HepG2 (cell line): Measurements from ENCODE around the gene ERF. TPM values are rescaled to one million over a fixed set of nuclear protein-coding genes. Genes with fewer than 3 reads are reported as not detected.

ENCODE experiments used
- FOXO1 ChIP-seq: sonication (generic); formaldehyde crosslinking; IDR thresholded peaks from 2 replicates; pipeline ENCODE4 v1.4.0; 2020; ENCODE audit warnings: missing genetic modification reagents
- HOXA3 ChIP-seq: sonication (generic); formaldehyde crosslinking; IDR thresholded peaks from 2 replicates; pipeline ENCODE4 v1.5.0; 2020; ENCODE audit warnings: missing genetic modification reagents
- KDM1A ChIP-seq: IDR thresholded peaks from 2 replicates; pipeline ENCODE4 v1.6.1; 2016; ENCODE audit warnings: missing compliant biosample characterization
- NCOA2 ChIP-seq: sonication (generic); formaldehyde crosslinking; IDR thresholded peaks from 2 replicates; pipeline ENCODE4 v1.8.0; 2022; ENCODE audit warnings: inconsistent platforms
- SAP130 ChIP-seq: IDR thresholded peaks from 2 replicates; pipeline ENCODE4 v1.6.1; 2016; ENCODE audit warnings: low read depth
- SP5 ChIP-seq: IDR thresholded peaks from 2 replicates; pipeline ENCODE4 v1.6.1; 2016; ENCODE audit warnings: low read depth, borderline replicate concordance
- ZBTB20 ChIP-seq: sonication (generic); formaldehyde crosslinking; IDR thresholded peaks from 2 replicates; pipeline ENCODE4 v1.8.1; 2023; ENCODE audit warnings: missing genetic modification reagents, low read depth, mild to moderate bottlenecking, borderline replicate concordance
- ZFP62 ChIP-seq: sonication (generic); formaldehyde crosslinking; IDR thresholded peaks from 2 replicates; pipeline ENCODE4 v1.4.0; 2020; ENCODE audit warnings: missing genetic modification reagents
- ZFP90 ChIP-seq: sonication (generic); formaldehyde crosslinking; IDR thresholded peaks from 2 replicates; pipeline ENCODE4 v1.8.0; 2022; ENCODE audit warnings: missing genetic modification reagents, mild to moderate bottlenecking, inconsistent platforms, borderline replicate concordance
- ZFX ChIP-seq: sonication (generic); formaldehyde crosslinking; IDR thresholded peaks from 2 replicates; pipeline ENCODE4 v1.4.0; 2020; ENCODE audit warnings: mild to moderate bottlenecking, low read depth, missing genetic modification reagents, moderate library complexity
- ZNF282 ChIP-seq: fragments of 450-650 bp; IDR thresholded peaks from 2 replicates; pipeline ENCODE4 v1.6.1; 2018; ENCODE audit not compliant: partially characterized antibody
- ZNF317 ChIP-seq: sonication (generic); formaldehyde crosslinking; IDR thresholded peaks from 2 replicates; pipeline ENCODE4 v1.5.0; 2020; ENCODE audit warnings: mild to moderate bottlenecking, missing genetic modification reagents
- ZNF550 ChIP-seq: sonication (generic); formaldehyde crosslinking; IDR thresholded peaks from 2 replicates; pipeline ENCODE4 v1.4.0; 2020; ENCODE audit warnings: mild to moderate bottlenecking, missing genetic modification reagents, borderline replicate concordance
- ZNF569 ChIP-seq: sonication (generic); formaldehyde crosslinking; IDR thresholded peaks from 2 replicates; pipeline ENCODE4 v1.5.0; 2020; ENCODE audit warnings: mild to moderate bottlenecking, missing genetic modification reagents, moderate library complexity, borderline replicate concordance
- ZNF614 ChIP-seq: IDR thresholded peaks from 2 replicates; pipeline ENCODE4 v1.6.1; 2018; ENCODE audit warnings: missing biosample characterization, missing genetic modification reagents, inconsistent platforms, borderline replicate concordance
- ZNF691 ChIP-seq: sonication (generic); formaldehyde crosslinking; IDR thresholded peaks from 2 replicates; pipeline ENCODE4 v1.4.0; 2020; ENCODE audit warnings: missing genetic modification reagents, low read depth, mild to moderate bottlenecking, borderline replicate concordance
- ZNF784 ChIP-seq: sonication (generic); formaldehyde crosslinking; IDR thresholded peaks from 2 replicates; pipeline ENCODE4 v1.5.1; 2020; ENCODE audit warnings: missing genetic modification reagents, mild to moderate bottlenecking, borderline replicate concordance
- ZNF879 ChIP-seq: sonication (generic); formaldehyde crosslinking; IDR thresholded peaks from 2 replicates; pipeline ENCODE4 v1.8.1; 2023; ENCODE audit warnings: missing genetic modification reagents
- polyA plus RNA-seq, 8 experiments: library from polyadenylated mRNA; depleted of rRNA in 3 of 8; stranded (reverse) in 7 of 8; unstranded in 1 of 8; fragments of >200 nt; fragmentation: Illumina TruSeq in 4 of 8; extraction: Trizol in 4 of 8; gene quantifications; 2 replicates each; pipeline versions ENCODE4 v1.2.1 to v1.2.3, GENCODE V29; 2011 to 2016; ENCODE audit warnings: low read depth in 4 of 8, missing spikeins in 1 of 8, mixed read lengths in 1 of 8; ENCODE audit not compliant: insufficient read depth in 1 of 8
- total RNA-seq, 5 experiments: library from RNA; depleted of rRNA; stranded (reverse); fragments of >200 nt; fragmentation: Illumina TruSeq; extraction: Trizol; gene quantifications; 2 replicates each; pipeline ENCODE4 v1.2.3, GENCODE V29; 2016; ENCODE audit warnings: low read depth in 1 of 5
- TF ChIP-seq, protein P1 (sequence below): IDR thresholded peaks from 2 replicates; pipeline ENCODE4 v1.6.1; 2016; ENCODE audit warnings: mild to moderate bottlenecking
- TF ChIP-seq, protein P2 (sequence below): sonication (generic); formaldehyde crosslinking; IDR thresholded peaks from 2 replicates; pipeline ENCODE4 v1.4.0; 2020; ENCODE audit warnings: mild to moderate bottlenecking, missing genetic modification reagents
- TF ChIP-seq, protein P3 (sequence below): sonication (generic); formaldehyde crosslinking; IDR thresholded peaks from 2 replicates; pipeline ENCODE4 v1.4.0; 2020; ENCODE audit warnings: missing genetic modification reagents, borderline replicate concordance

Gene ERF
- total and polyA plus RNA-seq, 2 of the 13 experiments (the other 11 are each of a cell fraction or from before 2014, with no cell fraction given) = 67.1 to 69.9 TPM

DNA sequence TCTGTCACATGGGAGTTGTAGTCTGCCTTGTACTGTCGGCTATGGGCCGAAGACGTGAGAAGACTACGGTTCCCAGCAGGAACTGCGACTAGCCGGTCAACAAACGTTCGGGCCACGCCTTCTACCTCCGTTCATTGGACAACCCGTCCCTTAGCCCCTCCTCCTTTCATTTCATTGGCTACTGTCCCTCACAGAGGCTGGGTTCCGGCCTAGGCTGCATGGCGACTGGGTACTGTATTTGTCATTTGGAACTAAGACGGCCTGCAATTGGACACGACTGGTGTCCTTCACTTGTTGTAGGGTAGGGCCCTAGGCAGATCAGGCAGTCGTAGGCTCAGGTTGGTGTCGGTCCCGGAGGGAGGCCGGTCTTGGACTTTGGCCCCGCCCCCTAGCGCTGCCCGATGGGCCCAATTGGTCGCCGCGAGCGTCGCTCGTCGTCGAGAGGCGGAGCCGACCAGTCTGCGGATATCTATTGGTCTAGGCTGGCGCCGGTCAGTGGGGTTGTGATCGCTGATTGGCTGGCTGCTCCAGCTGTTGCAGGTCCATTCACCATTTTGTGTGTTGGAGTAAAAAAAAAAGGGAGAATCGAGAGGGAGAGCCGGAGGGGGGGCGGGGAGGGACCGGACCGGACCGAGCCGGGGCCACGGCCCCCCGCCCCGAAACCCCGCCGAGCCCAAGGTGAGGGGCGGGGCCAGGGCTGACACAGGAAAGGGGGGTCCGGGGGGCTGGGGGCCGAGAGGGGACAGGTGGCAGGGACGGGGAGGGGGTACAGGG lies 14.0 kb upstream of the ERF start, which contains the start of gene CIC (continued):
- TF ChIP-seq, protein P1, sequence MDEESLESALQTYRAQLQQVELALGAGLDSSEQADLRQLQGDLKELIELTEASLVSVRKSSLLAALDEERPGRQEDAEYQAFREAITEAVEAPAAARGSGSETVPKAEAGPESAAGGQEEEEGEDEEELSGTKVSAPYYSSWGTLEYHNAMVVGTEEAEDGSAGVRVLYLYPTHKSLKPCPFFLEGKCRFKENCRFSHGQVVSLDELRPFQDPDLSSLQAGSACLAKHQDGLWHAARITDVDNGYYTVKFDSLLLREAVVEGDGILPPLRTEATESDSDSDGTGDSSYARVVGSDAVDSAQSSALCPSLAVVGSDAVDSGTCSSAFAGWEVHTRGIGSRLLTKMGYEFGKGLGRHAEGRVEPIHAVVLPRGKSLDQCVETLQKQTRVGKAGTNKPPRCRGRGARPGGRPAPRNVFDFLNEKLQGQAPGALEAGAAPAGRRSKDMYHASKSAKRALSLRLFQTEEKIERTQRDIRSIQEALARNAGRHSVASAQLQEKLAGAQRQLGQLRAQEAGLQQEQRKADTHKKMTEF (CRISPR knock-in tag) = no peak
- TF ChIP-seq, protein P2, sequence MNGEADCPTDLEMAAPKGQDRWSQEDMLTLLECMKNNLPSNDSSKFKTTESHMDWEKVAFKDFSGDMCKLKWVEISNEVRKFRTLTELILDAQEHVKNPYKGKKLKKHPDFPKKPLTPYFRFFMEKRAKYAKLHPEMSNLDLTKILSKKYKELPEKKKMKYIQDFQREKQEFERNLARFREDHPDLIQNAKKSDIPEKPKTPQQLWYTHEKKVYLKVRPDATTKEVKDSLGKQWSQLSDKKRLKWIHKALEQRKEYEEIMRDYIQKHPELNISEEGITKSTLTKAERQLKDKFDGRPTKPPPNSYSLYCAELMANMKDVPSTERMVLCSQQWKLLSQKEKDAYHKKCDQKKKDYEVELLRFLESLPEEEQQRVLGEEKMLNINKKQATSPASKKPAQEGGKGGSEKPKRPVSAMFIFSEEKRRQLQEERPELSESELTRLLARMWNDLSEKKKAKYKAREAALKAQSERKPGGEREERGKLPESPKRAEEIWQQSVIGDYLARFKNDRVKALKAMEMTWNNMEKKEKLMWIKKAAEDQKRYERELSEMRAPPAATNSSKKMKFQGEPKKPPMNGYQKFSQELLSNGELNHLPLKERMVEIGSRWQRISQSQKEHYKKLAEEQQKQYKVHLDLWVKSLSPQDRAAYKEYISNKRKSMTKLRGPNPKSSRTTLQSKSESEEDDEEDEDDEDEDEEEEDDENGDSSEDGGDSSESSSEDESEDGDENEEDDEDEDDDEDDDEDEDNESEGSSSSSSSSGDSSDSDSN = no peak
- TF ChIP-seq ZNF691 (no peak), ZNF614 (CRISPR knock-in tag) (0 out of 2 replicates have a peak, but pooled peaks have one; percentile 18), ZBTB20 (CRISPR knock-in tag) (no peak), ZFP90 (CRISPR knock-in tag) (no peak), ZFX (CRISPR knock-in tag) (peak; percentile 33; the same call in 1 of the 2 replicates), ZNF784 (CRISPR knock-in tag) (no peak), ZNF569 (CRISPR knock-in tag) (no peak), ZNF282 (no peak), SAP130 (CRISPR knock-in tag) (no peak; the same call in 1 of the 2 replicates), KDM1A (no peak), ZNF879 (CRISPR knock-in tag) (no peak), ZFP62 (0 out of 2 replicates have a peak, but pooled peaks have one; percentile 41), ZNF317 (CRISPR knock-in tag) (no peak), SP5 (CRISPR knock-in tag) (peak; percentile 15), HOXA3 (CRISPR knock-in tag) (peak; percentile 69), FOXO1 (CRISPR knock-in tag) (no peak), NCOA2 (no peak), ZNF550 (CRISPR knock-in tag) (no peak)
- TF ChIP-seq, protein P3, sequence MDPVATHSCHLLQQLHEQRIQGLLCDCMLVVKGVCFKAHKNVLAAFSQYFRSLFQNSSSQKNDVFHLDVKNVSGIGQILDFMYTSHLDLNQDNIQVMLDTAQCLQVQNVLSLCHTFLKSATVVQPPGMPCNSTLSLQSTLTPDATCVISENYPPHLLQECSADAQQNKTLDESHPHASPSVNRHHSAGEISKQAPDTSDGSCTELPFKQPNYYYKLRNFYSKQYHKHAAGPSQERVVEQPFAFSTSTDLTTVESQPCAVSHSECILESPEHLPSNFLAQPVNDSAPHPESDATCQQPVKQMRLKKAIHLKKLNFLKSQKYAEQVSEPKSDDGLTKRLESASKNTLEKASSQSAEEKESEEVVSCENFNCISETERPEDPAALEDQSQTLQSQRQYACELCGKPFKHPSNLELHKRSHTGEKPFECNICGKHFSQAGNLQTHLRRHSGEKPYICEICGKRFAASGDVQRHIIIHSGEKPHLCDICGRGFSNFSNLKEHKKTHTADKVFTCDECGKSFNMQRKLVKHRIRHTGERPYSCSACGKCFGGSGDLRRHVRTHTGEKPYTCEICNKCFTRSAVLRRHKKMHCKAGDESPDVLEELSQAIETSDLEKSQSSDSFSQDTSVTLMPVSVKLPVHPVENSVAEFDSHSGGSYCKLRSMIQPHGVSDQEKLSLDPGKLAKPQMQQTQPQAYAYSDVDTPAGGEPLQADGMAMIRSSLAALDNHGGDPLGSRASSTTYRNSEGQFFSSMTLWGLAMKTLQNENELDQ (CRISPR knock-in tag) = no peak
